OCI-LY7 (cell line): ENCODE measurements around the gene DNAJC11. TPM values are rescaled to one million over a fixed set of nuclear protein-coding genes. Genes with fewer than 3 reads are reported as not detected.

Experiments used
- BruUV-seq: library from RNA; stranded (reverse); fragments of 400-500 nt; replicated peaks from 2 replicates; lab custom pipeline; 2021; lab: Mats Ljungman, UMichigan
- CTCF ChIA-PET: fragments of 300-600 bp; sonication (Branson Sonifier 250); formaldehyde crosslinking; loops from one replicate; lab custom pipeline; 2022; ENCODE audit warnings: antibody characterized with exemption; ENCODE audit not compliant: unreplicated experiment; lab: Charles Lee
- POLR2A ChIA-PET: fragments of 300-600 bp; sonication (Branson Sonifier 250); formaldehyde crosslinking; loops from one replicate; lab custom pipeline; 2022; ENCODE audit warnings: antibody characterized with exemption; lab: Charles Lee
- DNase-seq: peaks from one replicate; pipeline ENCODE4 v3.0.0-alpha.2; 2015; ENCODE audit warnings: low spot score
- H2AFZ ChIP-seq: fragments of 200-600 bp; sonication (generic), shearing (Covaris generic); 2 replicates; pipeline ENCODE4 v1.6.1; 2014; ENCODE audit warnings: mild to moderate bottlenecking, antibody characterized with exemption, low read length, moderate library complexity
- H3K27ac ChIP-seq: fragments of 200-600 bp; sonication (generic); 2 replicates; pipeline ENCODE4 v1.5.1; 2014; ENCODE audit warnings: mixed run types, low read depth, mild to moderate bottlenecking, moderate library complexity, low read length, inconsistent platforms; ENCODE audit not compliant: poor library complexity, severe bottlenecking
- H3K36me3 ChIP-seq: fragments of 200-600 bp; sonication (generic); 2 replicates; pipeline ENCODE4 v1.6.1; 2014; ENCODE audit warnings: mild to moderate bottlenecking, antibody characterized with exemption, low read length, moderate library complexity, mixed read lengths; ENCODE audit not compliant: insufficient read depth
- H3K4me1 ChIP-seq: fragments of 200-600 bp; sonication (generic); 2 replicates; pipeline ENCODE4 v1.5.1; 2014; ENCODE audit warnings: mild to moderate bottlenecking, low read length; ENCODE audit not compliant: insufficient read depth, poor library complexity, severe bottlenecking
- H3K4me2 ChIP-seq: fragments of 200-600 bp; sonication (generic); 2 replicates; pipeline ENCODE4 v1.6.1; 2014; ENCODE audit warnings: mild to moderate bottlenecking, low read length
- H3K4me3 ChIP-seq: fragments of 200-600 bp; sonication (generic); 2 replicates; pipeline ENCODE4 v1.5.1; 2014; ENCODE audit warnings: mild to moderate bottlenecking, low read depth, low read length; ENCODE audit not compliant: poor library complexity, severe bottlenecking
- H3K79me2 ChIP-seq: fragments of 200-600 bp; sonication (generic); 2 replicates; pipeline ENCODE4 v1.6.1; 2016; ENCODE audit warnings: low read depth, mild to moderate bottlenecking, low read length, moderate library complexity, mixed read lengths; ENCODE audit not compliant: insufficient read depth
- H3K9me2 ChIP-seq: fragments of 200-600 bp; sonication (generic); 2 replicates; pipeline ENCODE4 v1.6.1; 2016; ENCODE audit warnings: mild to moderate bottlenecking, low read length, mixed read lengths; ENCODE audit not compliant: insufficient read depth
- H3K9me3 ChIP-seq: fragments of 200-600 bp; sonication (generic); 2 replicates; pipeline ENCODE4 v1.6.1; 2014; ENCODE audit warnings: mild to moderate bottlenecking, mixed run types, low read length, mixed read lengths
- H4K20me1 ChIP-seq: fragments of 200-600 bp; sonication (generic); 2 replicates; pipeline ENCODE4 v1.6.1; 2014; ENCODE audit warnings: mild to moderate bottlenecking, antibody characterized with exemption, low read length, moderate library complexity, mixed read lengths; ENCODE audit not compliant: insufficient read depth
- CTCF ChIP-seq: fragments of 200-600 bp; sonication (generic); conservative IDR thresholded peaks from 2 replicates; pipeline ENCODE4 v1.5.1; 2014; ENCODE audit warnings: mild to moderate bottlenecking, antibody characterized with exemption, low read length, moderate library complexity, mixed read lengths
- EZH2phosphoT487 ChIP-seq: fragments of 200-600 bp; sonication (generic); IDR thresholded peaks from 2 replicates; pipeline ENCODE4 v1.6.1; 2018; ENCODE audit warnings: low read depth, borderline replicate concordance, mild to moderate bottlenecking, mixed run types, antibody characterized with exemption, low read length, moderate library complexity, mixed read lengths
- intact Hi-C: fragments of 100-400 bp; cut with micrococcal nuclease; formaldehyde crosslinking; loops from one replicate; pipeline ENCODE4 v1.10.0; 2022; ENCODE audit not compliant: unreplicated experiment
- total RNA-seq, 2 experiments: library from RNA; depleted of rRNA in 1 of 2; stranded (reverse); fragments of >200 nt in 1 of 2; shearing (Covaris generic) in 1 of 2; gene quantifications; 2 replicates each; pipeline ENCODE4 v1.2.3, GENCODE V29; 2014 to 2022

The DNAJC11 gene
- total RNA-seq, 2 experiments from 2014 or later: 31.0 to 65.6 TPM

DNA sequence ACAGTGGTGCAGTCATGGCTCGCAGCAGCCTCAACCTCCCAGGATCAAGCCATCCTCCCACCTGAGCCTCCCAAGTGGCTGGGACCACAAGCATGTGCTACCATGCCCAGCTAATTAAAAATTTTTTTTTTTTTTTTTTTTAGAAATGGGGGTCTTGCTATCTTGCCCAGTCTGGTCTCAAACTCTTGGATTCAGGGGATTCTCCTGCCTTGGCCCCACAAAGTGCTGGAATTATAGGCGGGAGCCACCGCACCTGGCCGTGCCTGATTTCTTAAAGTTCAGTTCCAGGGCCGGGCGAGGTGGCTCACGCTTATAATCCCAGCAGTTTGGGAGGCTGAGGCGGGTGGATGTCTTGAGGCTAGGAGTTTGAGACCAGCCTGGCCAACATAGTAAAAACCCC is 70.6 kb downstream of the DNAJC11 start:
- intact Hi-C loops: no loop called here
- CTCF ChIA-PET: no interaction called here
- Histone ChIP-seq H3K27ac (no peak overlapping the region), H3K4me1 (peaks cover 4% of the 10 kb centered on the region), H3K9me2 (no peaks in the 10 kb centered on the region), H3K79me2 (peaks cover 3% of the 10 kb centered on the region; the same call in 1 of the 2 replicates), H3K4me3 (no peak overlapping the region), H4K20me1 (no peaks in the 10 kb centered on the region), H2AFZ (no peak overlapping the region), H3K36me3 (peaks cover 60% of the 10 kb centered on the region), H3K4me2 (no peak overlapping the region), H3K9me3 (no peaks in the 10 kb centered on the region)
- POLR2A ChIA-PET: interaction anchor here (1.3 kb wide), 1 partner anchor 17 kb away, joined by 3 read pairs; no protein-coding TSS in a partner anchor
- no peak for DNase-seq
- TF ChIP-seq EZH2phosphoT487 (no peak), CTCF (no peak)
- no TSS peak for BruUV-seq

DNA sequence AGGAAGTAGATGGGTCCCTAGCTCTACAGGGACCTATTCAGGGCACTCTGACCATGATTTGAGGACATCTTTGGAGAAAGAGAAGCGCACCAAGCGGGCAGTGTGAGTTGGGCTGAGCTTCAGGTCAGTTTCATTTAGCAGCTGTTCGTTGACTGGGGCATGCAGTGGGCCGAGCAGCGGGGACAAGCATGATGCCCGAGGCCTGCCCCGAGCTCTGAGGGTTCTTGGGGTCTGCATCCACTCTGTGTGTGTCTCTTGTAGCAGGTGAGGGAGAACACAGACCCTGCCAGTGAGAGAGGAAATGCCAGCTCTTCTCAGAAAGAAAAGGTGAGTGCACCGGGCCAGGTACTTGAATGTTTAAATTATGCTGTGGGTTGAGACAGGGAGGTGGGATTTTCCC is 71.6 kb downstream of the DNAJC11 start:
- ChIA-PET CTCF (no interaction called here), POLR2A (no interaction called here)
- Histone ChIP-seq H3K9me2 (no peaks in the 10 kb centered on the region), H3K4me1 (peaks cover 7% of the 10 kb centered on the region), H4K20me1 (no peaks in the 10 kb centered on the region), H3K79me2 (peaks cover 9% of the 10 kb centered on the region; the same call in 1 of the 2 replicates), H3K4me3 (no peak overlapping the region), H3K4me2 (no peak overlapping the region), H3K9me3 (no peaks in the 10 kb centered on the region), H3K27ac (no peak overlapping the region), H3K36me3 (peaks cover 51% of the 10 kb centered on the region), H2AFZ (no peak overlapping the region)
- intact Hi-C loops: no loop called here
- DNase-seq: no peak
- BruUV-seq: no TSS peak
- TF ChIP-seq EZH2phosphoT487 (no peak), CTCF (no peak)

- H3K36me3 ChIP-seq: peaks cover 44% of the 10 kb centered on the region
- H4K20me1 ChIP-seq: no peaks in the 10 kb centered on the region
- H3K4me1 ChIP-seq: peaks cover 15% of the 10 kb centered on the region
- ChIA-PET POLR2A (no interaction called here), CTCF (no interaction called here)
- DNase-seq: no peak
- no peak overlapping the region for H3K27ac ChIP-seq
- no peak overlapping the region for H3K4me2 ChIP-seq
- H2AFZ ChIP-seq: no peak overlapping the region
- no peak for TF ChIP-seq EZH2phosphoT487
- TF ChIP-seq CTCF: no peak
- H3K9me3 ChIP-seq: no peaks in the 10 kb centered on the region
- H3K4me3 ChIP-seq: no peak overlapping the region
- intact Hi-C loops: loop anchor here (5.0 kb wide), 2 partner anchors 77 to 137 kb away; partner anchors contain the start of genes NOL9 and PLEKHG5
- BruUV-seq: no TSS peak
- peaks cover 9% of the 10 kb centered on the region; the same call in 1 of the 2 replicates for H3K79me2 ChIP-seq
- no peaks in the 10 kb centered on the region for H3K9me2 ChIP-seq
These were observed 72.6 kb downstream of the DNAJC11 start for GRCh38 chr1:6628971-6629479.
